IMR-90 (cell line): ENCODE measurements around the gene P2RY14. TPM values are rescaled to one million over a fixed set of nuclear protein-coding genes. Genes with fewer than 3 reads are reported as not detected.

Experiments used
- ATAC-seq: fragments of 200-7000 bp; cut with Tn5 transposase; 2 replicates; pipeline ENCODE4 v1.9.1; 2020; ENCODE audit warnings: low read depth, mild to moderate bottlenecking, moderate library complexity
- BruUV-seq: library from RNA; stranded (reverse); fragments of 400-500 nt; replicated peaks from 2 replicates; lab custom pipeline; 2021; lab: Mats Ljungman, UMichigan
- CTCF ChIA-PET: fragments of 300-600 bp; formaldehyde crosslinking; extraction: SDS; loops from one replicate; lab custom pipeline; 2021; ENCODE audit warnings: antibody characterized with exemption; lab: Yijun Ruan, JAX
- POLR2A ChIA-PET: fragments of 300-600 bp; sonication (Branson Sonifier 250); formaldehyde crosslinking; loops from one replicate; lab custom pipeline; 2022; ENCODE audit warnings: antibody characterized with exemption; ENCODE audit not compliant: unreplicated experiment; lab: Charles Lee
- DNase-seq: peaks from one replicate; pipeline ENCODE4 v3.0.0; 2013
- H2AFZ ChIP-seq: replicated peaks from 2 replicates; pipeline ENCODE3; 2013; ENCODE audit warnings: low read length, mild to moderate bottlenecking; ENCODE audit not compliant: poor library complexity
- H2AK5ac ChIP-seq: 2 replicates; pipeline ENCODE4 v1.6.1; 2013; ENCODE audit warnings: low read depth, low read length, inconsistent platforms
- H2AK9ac ChIP-seq: replicated peaks from 2 replicates; pipeline ENCODE3; 2013; ENCODE audit warnings: mild to moderate bottlenecking, low read depth, low read length, moderate library complexity; ENCODE audit not compliant: poor library complexity
- H2BK120ac ChIP-seq: 2 replicates; pipeline ENCODE4 v1.6.1; 2013; ENCODE audit warnings: low read depth, low read length, inconsistent platforms
- H2BK15ac ChIP-seq: 3 replicates; pipeline ENCODE4 v1.6.1; 2013; ENCODE audit warnings: low read depth, low read length, inconsistent platforms
- H2BK20ac ChIP-seq: 2 replicates; pipeline ENCODE4 v1.6.1; 2013; ENCODE audit warnings: low read depth, mild to moderate bottlenecking, inconsistent platforms, low read length, moderate library complexity
- H2BK5ac ChIP-seq: 2 replicates; pipeline ENCODE4 v1.6.1; 2013; ENCODE audit warnings: mild to moderate bottlenecking, low read depth, low read length, inconsistent platforms; ENCODE audit not compliant: poor library complexity, severe bottlenecking
- H3K14ac ChIP-seq: replicated peaks from 2 replicates; pipeline ENCODE4 v1.6.1; 2013; ENCODE audit warnings: low read depth, low read length, inconsistent platforms
- H3K18ac ChIP-seq: 2 replicates; pipeline ENCODE4 v1.6.1; 2013; ENCODE audit warnings: low read depth, low read length, control low read depth
- H3K23ac ChIP-seq: 2 replicates; pipeline ENCODE4 v1.6.1; 2013; ENCODE audit warnings: low read depth, low read length, inconsistent platforms
- H3K27ac ChIP-seq: 2 replicates; pipeline ENCODE4 v1.5.1; 2013; ENCODE audit warnings: mild to moderate bottlenecking, control low read depth, low read length; ENCODE audit not compliant: insufficient read depth
- H3K27me3 ChIP-seq: 2 replicates; pipeline ENCODE4 v1.6.1; 2013; ENCODE audit warnings: low read length; ENCODE audit not compliant: control insufficient read depth, insufficient read depth
- H3K36me3 ChIP-seq: 2 replicates; pipeline ENCODE4 v1.6.1; 2013; ENCODE audit warnings: low read length, mixed read lengths; ENCODE audit not compliant: control insufficient read depth, insufficient read depth
- H3K4ac ChIP-seq: 2 replicates; pipeline ENCODE4 v1.6.1; 2013; ENCODE audit warnings: low read depth, low read length, inconsistent platforms
- H3K4me1 ChIP-seq: 2 replicates; pipeline ENCODE4 v1.6.1; 2013; ENCODE audit warnings: low read length, mixed read lengths; ENCODE audit not compliant: control insufficient read depth, insufficient read depth
- H3K4me2 ChIP-seq: 2 replicates; pipeline ENCODE4 v1.6.1; 2013; ENCODE audit warnings: low read depth, mild to moderate bottlenecking, control low read depth, low read length, moderate library complexity
- H3K4me3 ChIP-seq: 2 replicates; pipeline ENCODE4 v1.5.1; 2013; ENCODE audit warnings: low read depth, mild to moderate bottlenecking, control low read depth, low read length, moderate library complexity; ENCODE audit not compliant: insufficient read depth
- H3K56ac ChIP-seq: 2 replicates; pipeline ENCODE4 v1.6.1; 2013; ENCODE audit warnings: low read length, inconsistent platforms; ENCODE audit not compliant: insufficient read depth; ENCODE audit errors: extremely low read depth
- H3K79me1 ChIP-seq, 2 experiments: 2 replicates each; pipeline ENCODE4 v1.6.1; 2013; ENCODE audit warnings: low read length in 2 of 2, inconsistent platforms in 1 of 2, low read depth in 1 of 2
- H3K9ac ChIP-seq: 2 replicates; pipeline ENCODE4 v1.6.1; 2013; ENCODE audit warnings: low read depth, low read length, control low read depth
- H3K9me1 ChIP-seq: 2 replicates; pipeline ENCODE4 v1.6.1; 2013; ENCODE audit warnings: low read length, inconsistent platforms; ENCODE audit not compliant: insufficient read depth
- H3K9me3 ChIP-seq: 2 replicates; pipeline ENCODE4 v1.6.1; 2013; ENCODE audit warnings: low read length; ENCODE audit not compliant: control insufficient read depth, insufficient read depth
- H4K20me1 ChIP-seq: 2 replicates; pipeline ENCODE4 v1.6.1; 2013; ENCODE audit warnings: low read length, inconsistent platforms; ENCODE audit not compliant: insufficient read depth
- H4K5ac ChIP-seq: 2 replicates; pipeline ENCODE4 v1.6.1; 2013; ENCODE audit warnings: mild to moderate bottlenecking, low read depth, low read length, control low read depth
- H4K8ac ChIP-seq, 2 experiments: 2 replicates each; pipeline ENCODE4 v1.6.1; 2013; ENCODE audit warnings: low read depth in 2 of 2, low read length in 2 of 2, control low read depth in 1 of 2, inconsistent platforms in 1 of 2
- H4K91ac ChIP-seq: 2 replicates; pipeline ENCODE4 v1.6.1; 2013; ENCODE audit warnings: low read depth, low read length, inconsistent platforms; ENCODE audit not compliant: insufficient read depth
- RFX5 ChIP-seq: IDR thresholded peaks from 2 replicates; pipeline ENCODE4 v1.8.0; 2012; ENCODE audit warnings: low read depth, mild to moderate bottlenecking, low read length, moderate library complexity
- WGBS, 2 experiments: methylation state at CpG; one replicate each; pipeline versions ENCODE4 v1.1.5 to v1.1.7; 2013; ENCODE audit warnings: missing lambda C conversion rate in 2 of 2; ENCODE audit not compliant: insufficient read length in 1 of 2; ENCODE audit errors: extremely low coverage in 2 of 2; 5-methylcytosine and 5-hydroxymethylcytosine counted together
- dilution Hi-C: fragments of 300-500 bp; cut with HindIII; formaldehyde crosslinking; loops from one replicate; pipeline ENCODE4 v1.14.3; 2018; ENCODE audit warnings: low sequenced_read_pairs; ENCODE audit not compliant: unreplicated experiment
- in situ Hi-C: fragments of 300-500 bp; cut with MboI; formaldehyde crosslinking; loops from 3 replicates; pipeline ENCODE4 v1.14.3; 2019; ENCODE audit warnings: low sequenced_read_pairs, inconsistent platforms, mixed read lengths
- intact Hi-C: fragments of 100-400 bp; cut with micrococcal nuclease; formaldehyde crosslinking; loops from 2 replicates; pipeline ENCODE4 v1.10.0; 2022
- polyA plus RNA-seq, 3 experiments: library from polyadenylated mRNA; depleted of rRNA; stranded (reverse); fragments of >200 nt; gene quantifications; 2 replicates each; pipeline ENCODE4 v1.2.3, GENCODE V29; 2012; ENCODE audit warnings: low replicate concordance in 1 of 3
- total RNA-seq: library from RNA; depleted of rRNA; stranded (reverse); fragments of >200 nt; gene quantifications from 2 replicates; pipeline ENCODE4 v1.2.3, GENCODE V29; 2012
- TF ChIP-seq, protein P1 (sequence below): fragments of 150-350 bp; IDR thresholded peaks from 2 replicates; pipeline ENCODE4 v1.6.1; 2017; ENCODE audit warnings: mild to moderate bottlenecking, antibody characterized with exemption, low read length, low read depth
- TF ChIP-seq, protein P2 (sequence below): conservative IDR thresholded peaks from 2 replicates; pipeline ENCODE4 v1.5.1; 2012; ENCODE audit warnings: mild to moderate bottlenecking, low read depth, low read length, improper control_type of control experiment

The P2RY14 gene
- total and polyA plus RNA-seq, 2 of the 4 experiments (the other 2 are of a cell fraction), result not detected

DNA sequence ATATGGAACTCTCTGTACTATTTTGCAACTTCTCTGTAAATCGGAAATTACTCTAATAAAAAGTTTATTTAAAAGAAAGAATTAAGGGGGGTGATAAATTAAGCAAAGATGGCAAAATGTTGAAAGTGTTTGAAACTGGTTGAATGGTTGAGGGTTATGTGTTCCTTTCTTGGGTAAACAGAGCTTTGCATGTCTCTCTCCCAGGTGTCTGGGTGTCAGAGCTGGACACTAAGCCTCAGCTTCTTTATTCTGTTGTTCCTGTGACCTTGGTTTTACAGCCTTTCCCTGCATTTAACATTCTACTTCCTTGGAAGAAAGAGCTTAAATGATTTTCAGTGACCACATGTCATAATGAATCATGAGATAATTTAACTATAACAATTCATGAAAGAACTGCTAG, 82.5 kb downstream of the P2RY14 start:
- Histone ChIP-seq H2BK120ac (no peak overlapping the region), H3K18ac (no peak overlapping the region), H3K4me1 (peaks cover 2% of the 10 kb centered on the region; the same call in 1 of the 2 replicates), H4K5ac (no peak overlapping the region), H3K14ac (no peak overlapping the region), H2AK5ac (no peak overlapping the region), H2BK5ac (no peak overlapping the region), H3K4ac (no peak overlapping the region), H2BK20ac (no peak overlapping the region), H3K27me3 (no peaks in the 10 kb centered on the region), H3K9ac (no peak overlapping the region), H4K91ac (no peak overlapping the region), H3K23ac (no peak overlapping the region), H3K56ac (no peak overlapping the region), H3K4me2 (no peak overlapping the region), H3K9me1 (peaks cover 3% of the 10 kb centered on the region; the same call in 1 of the 2 replicates), H2AFZ (no peak overlapping the region), H4K8ac (no peak overlapping the region), H3K4me3 (no peak overlapping the region), H3K9me3 (no peaks in the 10 kb centered on the region), H3K79me1 (no peaks in the 10 kb centered on the region), H2AK9ac (no peak overlapping the region), H4K20me1 (no peaks in the 10 kb centered on the region), H3K27ac (no peak overlapping the region), H2BK15ac (no peak overlapping the region), H3K36me3 (no peaks in the 10 kb centered on the region)
- intact Hi-C loops (no loop called here), in situ Hi-C loops (no loop called here), dilution Hi-C loops (no loop called here)
- no TSS peak for BruUV-seq
- ChIA-PET CTCF (interaction anchor here (0.6 to 1.2 kb wide), 2 partner anchors 12 to 1625 kb away, joined by 4 to 5 read pairs; no protein-coding TSS in a partner anchor), POLR2A (interaction anchor here (0.5 kb wide), 1 partner anchor 15 kb away, joined by 6 read pairs; no protein-coding TSS in a partner anchor)
- no CpG with 5 or more reads among the region's 1 CpG for WGBS, 2 experiments
- DNase-seq (no peak), ATAC-seq (no peak)
- TF ChIP-seq, protein P1, sequence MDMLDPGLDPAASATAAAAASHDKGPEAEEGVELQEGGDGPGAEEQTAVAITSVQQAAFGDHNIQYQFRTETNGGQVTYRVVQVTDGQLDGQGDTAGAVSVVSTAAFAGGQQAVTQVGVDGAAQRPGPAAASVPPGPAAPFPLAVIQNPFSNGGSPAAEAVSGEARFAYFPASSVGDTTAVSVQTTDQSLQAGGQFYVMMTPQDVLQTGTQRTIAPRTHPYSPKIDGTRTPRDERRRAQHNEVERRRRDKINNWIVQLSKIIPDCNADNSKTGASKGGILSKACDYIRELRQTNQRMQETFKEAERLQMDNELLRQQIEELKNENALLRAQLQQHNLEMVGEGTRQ, result no peak
- TF ChIP-seq, protein P2, sequence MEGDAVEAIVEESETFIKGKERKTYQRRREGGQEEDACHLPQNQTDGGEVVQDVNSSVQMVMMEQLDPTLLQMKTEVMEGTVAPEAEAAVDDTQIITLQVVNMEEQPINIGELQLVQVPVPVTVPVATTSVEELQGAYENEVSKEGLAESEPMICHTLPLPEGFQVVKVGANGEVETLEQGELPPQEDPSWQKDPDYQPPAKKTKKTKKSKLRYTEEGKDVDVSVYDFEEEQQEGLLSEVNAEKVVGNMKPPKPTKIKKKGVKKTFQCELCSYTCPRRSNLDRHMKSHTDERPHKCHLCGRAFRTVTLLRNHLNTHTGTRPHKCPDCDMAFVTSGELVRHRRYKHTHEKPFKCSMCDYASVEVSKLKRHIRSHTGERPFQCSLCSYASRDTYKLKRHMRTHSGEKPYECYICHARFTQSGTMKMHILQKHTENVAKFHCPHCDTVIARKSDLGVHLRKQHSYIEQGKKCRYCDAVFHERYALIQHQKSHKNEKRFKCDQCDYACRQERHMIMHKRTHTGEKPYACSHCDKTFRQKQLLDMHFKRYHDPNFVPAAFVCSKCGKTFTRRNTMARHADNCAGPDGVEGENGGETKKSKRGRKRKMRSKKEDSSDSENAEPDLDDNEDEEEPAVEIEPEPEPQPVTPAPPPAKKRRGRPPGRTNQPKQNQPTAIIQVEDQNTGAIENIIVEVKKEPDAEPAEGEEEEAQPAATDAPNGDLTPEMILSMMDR, result no peak
- no peak for TF ChIP-seq RFX5
